ENCODE data around the gene HAPLN1. TPM values are rescaled to one million over a fixed set of nuclear protein-coding genes. Genes with fewer than 3 reads are reported as not detected.

Gene HAPLN1
- total and polyA plus RNA-seq, 2 experiments from 2014 or later, result 34.5 to 43.0 TPM

DNA sequence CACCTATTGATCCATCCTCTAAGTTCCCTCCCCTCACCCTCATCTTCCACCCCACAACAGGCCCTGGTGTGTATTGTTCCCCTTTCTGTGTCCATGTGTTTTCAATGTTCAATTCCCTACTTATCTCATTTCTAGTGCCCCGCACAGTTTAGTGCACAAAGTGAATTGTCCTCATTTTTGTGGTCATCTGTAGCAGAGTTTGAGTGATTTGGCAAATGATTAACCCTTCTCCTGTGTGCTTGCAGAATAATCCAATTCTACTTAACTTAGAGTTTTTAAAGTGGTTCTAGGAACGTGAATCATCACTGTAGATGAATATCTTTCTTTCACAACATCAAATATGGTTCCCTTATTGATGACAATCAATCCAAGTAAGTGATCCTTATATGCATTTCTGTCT lies 6.3 kb upstream of the HAPLN1 start:
- H3K9me2 ChIP-seq (replicated peaks; ENCODE audit: insufficient read depth), result no peaks in the 10 kb centered on the region
- H3K9me3 ChIP-seq (ENCODE audit: low read depth), result no peaks in the 10 kb centered on the region
- TF ChIP-seq EZH2phosphoT487 (IDR thresholded peaks at IDR 0.05; ENCODE audit: low read depth, severe bottlenecking, unreplicated experiment), result no peak
- no peak for TF ChIP-seq EZH2 (IDR thresholded peaks at IDR 0.05; ENCODE audit: borderline replicate concordance)
- TF ChIP-seq, protein P1, sequence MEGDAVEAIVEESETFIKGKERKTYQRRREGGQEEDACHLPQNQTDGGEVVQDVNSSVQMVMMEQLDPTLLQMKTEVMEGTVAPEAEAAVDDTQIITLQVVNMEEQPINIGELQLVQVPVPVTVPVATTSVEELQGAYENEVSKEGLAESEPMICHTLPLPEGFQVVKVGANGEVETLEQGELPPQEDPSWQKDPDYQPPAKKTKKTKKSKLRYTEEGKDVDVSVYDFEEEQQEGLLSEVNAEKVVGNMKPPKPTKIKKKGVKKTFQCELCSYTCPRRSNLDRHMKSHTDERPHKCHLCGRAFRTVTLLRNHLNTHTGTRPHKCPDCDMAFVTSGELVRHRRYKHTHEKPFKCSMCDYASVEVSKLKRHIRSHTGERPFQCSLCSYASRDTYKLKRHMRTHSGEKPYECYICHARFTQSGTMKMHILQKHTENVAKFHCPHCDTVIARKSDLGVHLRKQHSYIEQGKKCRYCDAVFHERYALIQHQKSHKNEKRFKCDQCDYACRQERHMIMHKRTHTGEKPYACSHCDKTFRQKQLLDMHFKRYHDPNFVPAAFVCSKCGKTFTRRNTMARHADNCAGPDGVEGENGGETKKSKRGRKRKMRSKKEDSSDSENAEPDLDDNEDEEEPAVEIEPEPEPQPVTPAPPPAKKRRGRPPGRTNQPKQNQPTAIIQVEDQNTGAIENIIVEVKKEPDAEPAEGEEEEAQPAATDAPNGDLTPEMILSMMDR (IDR thresholded peaks at IDR 0.05; ENCODE audit: poor library complexity), result no peak
- H3K4me2 ChIP-seq, result no peak overlapping the region
- H4K20me1 ChIP-seq (ENCODE audit: insufficient read depth, poor library complexity, severe bottlenecking), result no peaks in the 10 kb centered on the region
- no peak overlapping the region for H3K27ac ChIP-seq
- no peak for DNase-seq (ENCODE audit: low spot score)
- H3K36me3 ChIP-seq (replicated peaks; ENCODE audit: insufficient read depth, low read depth), result no peaks in the 10 kb centered on the region
- WGBS (ENCODE audit: low lambda C conversion rate, missing lambda C conversion rate), result 33% methylated on average over 2 of the region's 2 CpGs
- H2AFZ ChIP-seq, result no peak overlapping the region
- no peak overlapping the region for H3K4me3 ChIP-seq
- no peaks in the 10 kb centered on the region for H3K79me2 ChIP-seq
- peaks cover 15% of the 10 kb centered on the region for H3K4me1 ChIP-seq (ENCODE audit: insufficient read depth)
- no peaks in the 10 kb centered on the region for H3K27me3 ChIP-seq

DNA sequence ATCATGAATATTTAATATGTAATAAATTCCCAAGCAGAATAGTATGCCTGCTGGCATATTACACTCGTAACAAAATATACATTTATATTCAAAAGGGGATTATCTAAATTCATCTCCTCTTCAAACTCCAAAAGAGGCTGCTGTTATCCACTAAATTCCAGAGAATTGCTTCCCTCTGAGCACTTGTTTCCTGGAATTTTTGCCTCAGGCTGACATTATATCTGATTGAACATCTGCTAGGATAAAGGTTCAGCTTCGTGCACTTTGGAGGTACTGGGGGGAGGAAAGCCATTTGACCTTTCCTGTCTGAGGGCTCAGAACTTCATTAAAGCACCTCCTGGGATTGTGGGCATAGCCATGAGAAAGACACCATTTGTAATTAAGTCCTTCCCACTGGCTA lies 4.3 kb upstream of the HAPLN1 start:
- Histone ChIP-seq H2AFZ (no peak overlapping the region), H3K9me3 (ENCODE audit: low read depth) (no peaks in the 10 kb centered on the region), H3K4me3 (no peak overlapping the region), H3K9me2 (replicated peaks; ENCODE audit: insufficient read depth) (no peaks in the 10 kb centered on the region), H3K79me2 (no peaks in the 10 kb centered on the region), H3K4me1 (ENCODE audit: insufficient read depth) (peaks cover 19% of the 10 kb centered on the region), H4K20me1 (ENCODE audit: insufficient read depth, poor library complexity, severe bottlenecking) (no peaks in the 10 kb centered on the region), H3K27ac (no peak overlapping the region), H3K36me3 (replicated peaks; ENCODE audit: insufficient read depth, low read depth) (no peaks in the 10 kb centered on the region), H3K4me2 (no peak overlapping the region), H3K27me3 (no peaks in the 10 kb centered on the region)
- TF ChIP-seq EZH2 (IDR thresholded peaks at IDR 0.05; ENCODE audit: borderline replicate concordance), result no peak
- TF ChIP-seq, protein P1 (IDR thresholded peaks at IDR 0.05; ENCODE audit: poor library complexity), result no peak
- no peak for TF ChIP-seq EZH2phosphoT487 (IDR thresholded peaks at IDR 0.05; ENCODE audit: low read depth, severe bottlenecking, unreplicated experiment)
- 45% methylated on average over 2 of the region's 2 CpGs for WGBS (ENCODE audit: low lambda C conversion rate, missing lambda C conversion rate)
- DNase-seq (ENCODE audit: low spot score), result no peak

DNA sequence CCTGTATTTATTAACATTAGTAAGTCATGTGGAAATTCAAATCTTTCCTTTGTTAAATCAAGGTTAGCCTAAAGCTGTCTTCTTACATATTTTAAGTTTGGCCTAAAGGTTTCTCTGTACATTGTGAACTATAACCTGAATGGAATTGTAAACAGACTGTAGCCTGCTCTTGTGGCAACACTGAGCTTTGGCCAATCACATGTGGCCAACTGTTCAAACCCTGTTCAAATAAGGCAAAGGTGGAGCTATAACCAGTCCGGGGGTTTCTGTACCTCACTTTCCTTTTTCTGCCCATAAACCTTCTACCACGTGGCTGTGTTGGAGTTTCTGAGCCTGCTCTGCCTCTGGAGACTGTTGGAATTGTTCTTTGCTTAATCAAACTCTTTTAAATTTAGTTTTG lies 3.3 kb upstream of the HAPLN1 start:
- peaks cover 19% of the 10 kb centered on the region for H3K4me1 ChIP-seq (ENCODE audit: insufficient read depth)
- no peaks in the 10 kb centered on the region for H3K27me3 ChIP-seq
- TF ChIP-seq EZH2phosphoT487 (IDR thresholded peaks at IDR 0.05; ENCODE audit: low read depth, severe bottlenecking, unreplicated experiment), result no peak
- TF ChIP-seq, protein P1 (IDR thresholded peaks at IDR 0.05; ENCODE audit: poor library complexity), result no peak
- no peak for TF ChIP-seq EZH2 (IDR thresholded peaks at IDR 0.05; ENCODE audit: borderline replicate concordance)
- H2AFZ ChIP-seq, result no peak overlapping the region
- H3K9me2 ChIP-seq (replicated peaks; ENCODE audit: insufficient read depth), result no peaks in the 10 kb centered on the region
- no peaks in the 10 kb centered on the region for H3K36me3 ChIP-seq (replicated peaks; ENCODE audit: insufficient read depth, low read depth)
- DNase-seq (ENCODE audit: low spot score), result peak; percentile 53
- H3K9me3 ChIP-seq (ENCODE audit: low read depth), result no peaks in the 10 kb centered on the region
- H3K27ac ChIP-seq, result no peak overlapping the region
- H3K79me2 ChIP-seq, result no peaks in the 10 kb centered on the region
- 14% methylated on average over 2 of the region's 2 CpGs for WGBS (ENCODE audit: low lambda C conversion rate, missing lambda C conversion rate)
- H3K4me2 ChIP-seq, result no peak overlapping the region
- no peaks in the 10 kb centered on the region for H4K20me1 ChIP-seq (ENCODE audit: insufficient read depth, poor library complexity, severe bottlenecking)
- no peak overlapping the region for H3K4me3 ChIP-seq

DNA sequence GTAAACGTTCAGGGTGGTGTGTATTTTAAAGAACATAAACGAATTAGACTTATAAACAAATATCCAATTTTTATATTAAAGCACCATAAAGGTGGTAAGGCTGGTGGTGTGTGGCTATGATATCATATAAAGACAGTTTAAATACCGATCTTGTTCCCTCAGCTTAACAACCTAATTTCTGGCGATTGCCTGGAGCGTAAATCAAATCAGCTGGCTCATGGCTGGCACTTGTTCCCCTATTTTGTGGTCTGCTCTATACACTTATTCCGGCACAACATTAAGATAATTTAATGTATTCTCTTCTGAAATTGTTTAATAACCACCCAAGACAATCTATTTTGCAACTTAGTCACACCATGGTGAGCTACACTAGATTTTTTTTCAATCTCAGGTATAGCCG lies 2.4 kb upstream of the HAPLN1 start:
- Histone ChIP-seq H3K9me2 (replicated peaks; ENCODE audit: insufficient read depth) (no peaks in the 10 kb centered on the region), H3K27ac (no peak overlapping the region), H3K27me3 (no peaks in the 10 kb centered on the region), H4K20me1 (ENCODE audit: insufficient read depth, poor library complexity, severe bottlenecking) (no peaks in the 10 kb centered on the region), H3K4me2 (peak overlapping the region; percentile 92), H3K9me3 (ENCODE audit: low read depth) (no peaks in the 10 kb centered on the region), H3K4me3 (no peak overlapping the region), H3K79me2 (no peaks in the 10 kb centered on the region), H3K4me1 (ENCODE audit: insufficient read depth) (peaks cover 19% of the 10 kb centered on the region), H2AFZ (no peak overlapping the region), H3K36me3 (replicated peaks; ENCODE audit: insufficient read depth, low read depth) (no peaks in the 10 kb centered on the region)
- TF ChIP-seq EZH2phosphoT487 (IDR thresholded peaks at IDR 0.05; ENCODE audit: low read depth, severe bottlenecking, unreplicated experiment) (no peak), EZH2 (IDR thresholded peaks at IDR 0.05; ENCODE audit: borderline replicate concordance) (no peak)
- TF ChIP-seq, protein P1 (IDR thresholded peaks at IDR 0.05; ENCODE audit: poor library complexity), result no peak
- DNase-seq (ENCODE audit: low spot score), result no peak
- WGBS (ENCODE audit: low lambda C conversion rate, missing lambda C conversion rate), result 62% methylated on average over 7 of the region's 7 CpGs
